ENCODE results near the gene HIBCH. TPM values are rescaled to one million over a fixed set of nuclear protein-coding genes. Genes with fewer than 3 reads are reported as not detected.

HIBCH gene
- total RNA-seq, 1 experiment from 2014 or later = 26.5 TPM

- peaks cover 2% of the 10 kb centered on the region; the same call in 1 of the 2 replicates for H3K27me3 Mint-ChIP-seq (ENCODE audit: low read depth)
- no peak for ATAC-seq
- DNase-seq (ENCODE audit: low spot score) = no peak
These were observed 6.0 kb upstream of the HIBCH start for GRCh38 chr2:190325588-190325987.

More at GRCh38 chr2:190325588-190325987, 6.0 kb upstream of the HIBCH start:
- TF ChIP-seq AFF4 (CRISPR knock-in tag; IDR thresholded peaks at IDR 0.05; ENCODE audit: borderline replicate concordance) (no peak), MYBL2 (CRISPR knock-in tag; IDR thresholded peaks at IDR 0.05) (no peak), STAT6 (CRISPR knock-in tag; conservative IDR thresholded peaks at IDR 0.05; ENCODE audit: low read depth) (no peak), TEAD1 (CRISPR knock-in tag; IDR thresholded peaks at IDR 0.05) (no peak), TEAD4 (CRISPR knock-in tag; IDR thresholded peaks at IDR 0.05) (no peak), ZBTB21 (CRISPR knock-in tag; IDR thresholded peaks at IDR 0.05; ENCODE audit: borderline replicate concordance) (no peak), ZNF121 (CRISPR knock-in tag; IDR thresholded peaks at IDR 0.05) (no peak), EMX1 (CRISPR knock-in tag; IDR thresholded peaks at IDR 0.05) (no peak), NFE2L1 (CRISPR knock-in tag; IDR thresholded peaks at IDR 0.05) (no peak)
- TF ChIP-seq, protein P1, sequence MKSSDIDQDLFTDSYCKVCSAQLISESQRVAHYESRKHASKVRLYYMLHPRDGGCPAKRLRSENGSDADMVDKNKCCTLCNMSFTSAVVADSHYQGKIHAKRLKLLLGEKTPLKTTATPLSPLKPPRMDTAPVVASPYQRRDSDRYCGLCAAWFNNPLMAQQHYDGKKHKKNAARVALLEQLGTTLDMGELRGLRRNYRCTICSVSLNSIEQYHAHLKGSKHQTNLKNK (CRISPR knock-in tag; IDR thresholded peaks at IDR 0.05) = no peak
- TF ChIP-seq, protein P2, sequence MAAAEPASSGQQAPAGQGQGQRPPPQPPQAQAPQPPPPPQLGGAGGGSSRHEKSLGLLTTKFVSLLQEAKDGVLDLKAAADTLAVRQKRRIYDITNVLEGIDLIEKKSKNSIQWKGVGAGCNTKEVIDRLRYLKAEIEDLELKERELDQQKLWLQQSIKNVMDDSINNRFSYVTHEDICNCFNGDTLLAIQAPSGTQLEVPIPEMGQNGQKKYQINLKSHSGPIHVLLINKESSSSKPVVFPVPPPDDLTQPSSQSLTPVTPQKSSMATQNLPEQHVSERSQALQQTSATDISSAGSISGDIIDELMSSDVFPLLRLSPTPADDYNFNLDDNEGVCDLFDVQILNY (CRISPR knock-in tag; IDR thresholded peaks at IDR 0.05) = no peak
- TF ChIP-seq, protein P3, sequence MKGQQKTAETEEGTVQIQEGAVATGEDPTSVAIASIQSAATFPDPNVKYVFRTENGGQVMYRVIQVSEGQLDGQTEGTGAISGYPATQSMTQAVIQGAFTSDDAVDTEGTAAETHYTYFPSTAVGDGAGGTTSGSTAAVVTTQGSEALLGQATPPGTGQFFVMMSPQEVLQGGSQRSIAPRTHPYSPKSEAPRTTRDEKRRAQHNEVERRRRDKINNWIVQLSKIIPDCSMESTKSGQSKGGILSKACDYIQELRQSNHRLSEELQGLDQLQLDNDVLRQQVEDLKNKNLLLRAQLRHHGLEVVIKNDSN (CRISPR knock-in tag; IDR thresholded peaks at IDR 0.05) = no peak
- TF ChIP-seq, protein P4, sequence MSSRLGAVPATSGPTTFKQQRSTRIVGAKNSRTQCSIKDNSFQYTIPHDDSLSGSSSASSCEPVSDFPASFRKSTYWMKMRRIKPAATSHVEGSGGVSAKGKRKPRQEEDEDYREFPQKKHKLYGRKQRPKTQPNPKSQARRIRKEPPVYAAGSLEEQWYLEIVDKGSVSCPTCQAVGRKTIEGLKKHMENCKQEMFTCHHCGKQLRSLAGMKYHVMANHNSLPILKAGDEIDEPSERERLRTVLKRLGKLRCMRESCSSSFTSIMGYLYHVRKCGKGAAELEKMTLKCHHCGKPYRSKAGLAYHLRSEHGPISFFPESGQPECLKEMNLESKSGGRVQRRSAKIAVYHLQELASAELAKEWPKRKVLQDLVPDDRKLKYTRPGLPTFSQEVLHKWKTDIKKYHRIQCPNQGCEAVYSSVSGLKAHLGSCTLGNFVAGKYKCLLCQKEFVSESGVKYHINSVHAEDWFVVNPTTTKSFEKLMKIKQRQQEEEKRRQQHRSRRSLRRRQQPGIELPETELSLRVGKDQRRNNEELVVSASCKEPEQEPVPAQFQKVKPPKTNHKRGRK (CRISPR knock-in tag; IDR thresholded peaks at IDR 0.05; ENCODE audit: borderline replicate concordance) = no peak
- H3K9me3 Mint-ChIP-seq = no peaks in the 10 kb centered on the region
- H3K27ac Mint-ChIP-seq = no peak overlapping the region
- no peaks in the 10 kb centered on the region for H3K36me3 Mint-ChIP-seq
- ChIA-PET POLR2A (no interaction called here), CTCF (no interaction called here)
- H3K4me3 Mint-ChIP-seq = no peak overlapping the region
- peaks cover under 1% of the 10 kb centered on the region for H3K4me1 Mint-ChIP-seq
